GM06990 (cell line): ENCODE data around the gene RARA.

ENCODE experiments used
- DNase-seq: peaks from one replicate; pipeline ENCODE4 v3.0.0-alpha.2; 2011; ENCODE audit not compliant: insufficient read length; ENCODE audit errors: extremely low read depth
- H3K27me3 ChIP-seq: replicated peaks from 2 replicates; pipeline ENCODE4 v1.6.0; 2011; ENCODE audit warnings: low read length; ENCODE audit not compliant: control insufficient read depth, insufficient read depth
- H3K36me3 ChIP-seq: 2 replicates; pipeline ENCODE4 v1.5.1; 2011; ENCODE audit warnings: low read length; ENCODE audit not compliant: control insufficient read depth, insufficient read depth
- H3K4me3 ChIP-seq: replicated peaks from 2 replicates; pipeline ENCODE4 v1.5.1; 2011; ENCODE audit warnings: low read depth, mild to moderate bottlenecking, control low read depth, low read length
- TF ChIP-seq, protein P1 (sequence below): IDR thresholded peaks from 2 replicates; pipeline ENCODE4 v1.5.1; 2011; ENCODE audit warnings: low read length, control low read depth, mild to moderate bottlenecking, inconsistent platforms; ENCODE audit not compliant: insufficient read depth, poor library complexity, severe bottlenecking

The RARA gene

DNA sequence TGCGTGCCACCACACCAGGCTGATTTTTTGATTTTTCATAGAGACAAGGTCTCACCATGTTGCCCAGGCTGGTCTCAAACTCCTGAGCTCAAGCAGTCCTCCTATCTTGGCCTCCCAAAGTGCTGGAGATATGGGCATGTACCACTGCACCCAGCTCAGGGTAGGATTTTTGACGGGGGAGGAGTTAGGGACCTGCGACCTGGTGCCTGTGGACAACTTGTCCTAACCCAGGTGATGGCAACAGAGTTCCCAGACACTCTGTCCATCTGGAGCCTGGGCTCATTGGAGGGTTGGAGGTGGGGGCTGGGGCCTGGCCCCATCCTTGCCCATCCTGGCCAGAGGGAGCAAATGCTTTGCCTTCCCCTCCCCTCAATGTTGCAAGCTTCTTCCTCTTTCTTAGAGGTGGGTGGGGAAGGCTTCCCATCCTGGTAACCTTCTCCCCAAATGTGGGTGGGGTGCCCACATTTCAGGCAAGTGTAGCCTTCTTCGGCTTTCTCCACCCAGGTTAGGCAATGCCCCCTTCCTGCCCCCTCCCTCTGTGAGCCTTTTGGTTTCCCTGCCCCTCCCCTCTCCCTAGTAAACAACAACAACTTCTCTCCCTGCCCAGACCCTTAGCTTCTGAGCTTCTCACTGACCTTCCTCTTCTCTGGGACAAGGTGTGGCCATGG, 24.9 kb downstream of the RARA start:
- TF ChIP-seq, protein P1, sequence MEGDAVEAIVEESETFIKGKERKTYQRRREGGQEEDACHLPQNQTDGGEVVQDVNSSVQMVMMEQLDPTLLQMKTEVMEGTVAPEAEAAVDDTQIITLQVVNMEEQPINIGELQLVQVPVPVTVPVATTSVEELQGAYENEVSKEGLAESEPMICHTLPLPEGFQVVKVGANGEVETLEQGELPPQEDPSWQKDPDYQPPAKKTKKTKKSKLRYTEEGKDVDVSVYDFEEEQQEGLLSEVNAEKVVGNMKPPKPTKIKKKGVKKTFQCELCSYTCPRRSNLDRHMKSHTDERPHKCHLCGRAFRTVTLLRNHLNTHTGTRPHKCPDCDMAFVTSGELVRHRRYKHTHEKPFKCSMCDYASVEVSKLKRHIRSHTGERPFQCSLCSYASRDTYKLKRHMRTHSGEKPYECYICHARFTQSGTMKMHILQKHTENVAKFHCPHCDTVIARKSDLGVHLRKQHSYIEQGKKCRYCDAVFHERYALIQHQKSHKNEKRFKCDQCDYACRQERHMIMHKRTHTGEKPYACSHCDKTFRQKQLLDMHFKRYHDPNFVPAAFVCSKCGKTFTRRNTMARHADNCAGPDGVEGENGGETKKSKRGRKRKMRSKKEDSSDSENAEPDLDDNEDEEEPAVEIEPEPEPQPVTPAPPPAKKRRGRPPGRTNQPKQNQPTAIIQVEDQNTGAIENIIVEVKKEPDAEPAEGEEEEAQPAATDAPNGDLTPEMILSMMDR: no peak
- H3K36me3 ChIP-seq: peaks cover 17% of the 10 kb centered on the region
- no peak for DNase-seq

DNA sequence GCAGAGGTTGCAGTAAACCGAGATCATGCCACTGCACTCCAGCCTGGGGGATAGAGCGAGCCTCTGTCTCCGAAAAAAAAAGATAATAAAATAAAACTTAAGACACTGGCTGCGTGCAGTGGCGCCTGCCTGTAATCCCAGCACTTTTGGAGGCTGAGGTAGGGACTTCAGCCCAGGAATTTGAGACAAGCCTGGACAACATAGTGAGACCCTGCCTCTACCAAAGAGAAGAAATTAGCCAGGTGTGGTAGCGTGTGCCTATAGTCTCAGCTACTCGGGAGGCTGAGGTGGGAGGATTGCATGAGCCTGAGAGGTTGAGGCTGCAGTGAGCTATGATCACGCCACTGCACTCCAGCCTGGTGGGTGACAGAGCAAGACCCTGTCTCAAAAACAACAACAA, 26.6 kb downstream of the RARA start:
- Histone ChIP-seq H3K27me3 (no peaks in the 10 kb centered on the region), H3K36me3 (peaks cover 17% of the 10 kb centered on the region), H3K4me3 (no peak overlapping the region)
- TF ChIP-seq, protein P1: no peak
- no peak for DNase-seq

More for the DNA sequence above, 24.9 kb downstream of the RARA start:
- no peak overlapping the region for H3K4me3 ChIP-seq
- H3K27me3 ChIP-seq: no peaks in the 10 kb centered on the region

DNA sequence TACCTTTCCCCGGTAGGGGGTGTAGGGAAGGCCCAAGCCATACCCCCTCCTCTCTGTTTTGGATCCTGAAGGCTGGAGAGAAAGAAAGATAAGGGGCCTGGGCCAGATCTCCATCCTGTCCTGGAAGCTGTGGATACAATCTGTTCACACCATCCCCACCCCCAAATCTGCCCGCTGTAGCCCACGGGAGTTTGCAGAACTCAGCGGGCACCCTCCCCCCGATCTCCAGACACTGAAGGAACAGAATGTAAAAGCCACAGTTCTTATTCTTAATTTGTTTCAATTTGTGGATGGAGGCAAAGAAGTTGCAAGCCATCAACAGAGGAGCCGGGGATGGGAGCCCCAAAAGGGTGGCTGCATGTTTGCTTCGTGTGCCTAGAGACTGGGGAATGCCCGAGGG, 28.4 kb downstream of the RARA start:
- no peaks in the 10 kb centered on the region for H3K27me3 ChIP-seq
- H3K36me3 ChIP-seq: peaks cover 4% of the 10 kb centered on the region

DNA sequence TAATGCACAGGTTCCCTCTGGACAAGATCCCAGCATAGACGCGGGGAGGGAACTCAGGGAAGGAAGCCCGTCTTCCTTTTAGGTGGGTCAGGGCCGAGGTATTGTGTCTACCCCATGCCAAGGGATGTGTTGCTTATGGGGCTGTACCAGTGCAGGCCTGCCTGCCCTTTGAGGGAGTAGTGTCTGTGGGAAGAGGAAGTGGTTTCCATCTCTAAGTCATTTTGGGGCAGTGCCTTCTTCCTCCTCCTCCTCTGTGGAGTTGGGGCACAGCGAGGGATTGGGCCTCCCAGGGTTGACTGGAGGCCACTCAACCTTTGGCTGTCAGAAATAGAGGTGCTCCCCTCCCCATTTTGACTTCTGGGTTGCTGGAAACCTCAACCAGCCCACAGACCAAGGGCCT, 29.1 kb downstream of the RARA start:
- no peak overlapping the region for H3K4me3 ChIP-seq
- no peak for DNase-seq
- no peaks in the 10 kb centered on the region for H3K27me3 ChIP-seq
- TF ChIP-seq, protein P1: no peak
- H3K36me3 ChIP-seq: peaks cover 2% of the 10 kb centered on the region

More for the DNA sequence above, 28.4 kb downstream of the RARA start:
- no peak overlapping the region for H3K4me3 ChIP-seq
- TF ChIP-seq, protein P1: no peak
- no peak for DNase-seq

DNA sequence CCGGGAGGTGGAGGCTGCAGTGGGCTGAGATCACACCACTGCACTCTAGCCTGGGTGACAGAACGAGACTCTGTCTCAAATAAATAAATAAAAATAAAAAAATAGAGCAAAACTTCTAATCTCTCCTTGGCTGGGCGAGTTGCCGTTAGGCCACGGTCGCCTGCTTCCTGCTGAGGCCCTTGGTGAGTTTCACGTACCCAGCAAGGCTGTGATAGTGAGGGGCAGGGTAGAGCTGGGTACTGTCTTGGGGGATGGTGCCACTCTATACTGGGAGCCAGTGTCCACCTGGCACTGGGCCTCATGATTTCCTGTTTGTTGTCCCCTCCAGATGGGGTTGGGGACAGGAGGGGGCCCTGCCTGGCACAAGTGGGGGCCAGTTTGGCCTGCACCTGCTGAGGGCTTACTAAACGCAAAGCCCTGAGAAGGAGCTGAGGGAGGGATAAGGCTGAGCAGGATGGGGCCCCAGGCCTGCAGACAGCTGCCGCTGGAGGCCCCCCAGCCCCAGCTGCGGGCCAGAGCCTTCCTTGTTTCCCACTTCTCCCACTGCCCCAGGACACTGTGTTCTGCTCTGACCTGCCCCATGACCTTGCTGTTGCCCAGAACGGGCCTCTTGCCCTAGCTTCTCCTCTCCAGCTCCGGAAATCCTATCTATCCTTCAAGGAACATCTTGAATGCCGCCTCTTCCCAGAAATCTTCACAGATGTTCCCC, 30.1 kb downstream of the RARA start:
- no peaks in the 10 kb centered on the region for H3K27me3 ChIP-seq
- DNase-seq: no peak
- H3K4me3 ChIP-seq: no peak overlapping the region
- peaks cover 2% of the 10 kb centered on the region for H3K36me3 ChIP-seq
- TF ChIP-seq, protein P1: no peak

DNA sequence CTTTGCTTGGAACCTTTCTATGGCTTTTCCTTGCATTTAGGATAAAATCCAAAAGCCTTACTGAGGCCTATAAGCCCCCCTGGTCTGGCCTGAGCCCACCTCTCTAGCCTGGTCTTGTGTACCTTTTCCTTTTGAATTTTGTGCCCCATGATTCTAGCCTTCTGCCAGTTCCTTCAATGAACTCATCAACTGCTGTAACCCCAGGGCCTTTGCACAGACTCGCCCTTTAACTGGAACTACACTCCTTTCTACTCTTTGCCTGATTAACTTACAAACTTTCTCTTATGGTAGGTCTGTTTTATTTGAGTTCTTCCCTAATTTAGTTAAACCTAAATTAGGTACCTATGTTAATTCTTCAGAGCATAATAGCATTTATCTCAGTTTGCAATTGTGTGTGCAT, 31.3 kb downstream of the RARA start:
- TF ChIP-seq, protein P1: no peak
- Histone ChIP-seq H3K27me3 (no peaks in the 10 kb centered on the region), H3K4me3 (no peak overlapping the region; the same call in 1 of the 2 replicates), H3K36me3 (peaks cover 4% of the 10 kb centered on the region)
- DNase-seq: no peak
